K562 (cell line): ENCODE data around the gene NRXN3.

Experiments used
- AFF1 ChIP-seq, 2 experiments: fragments of 450-650 bp; IDR thresholded peaks; 2 replicates each; pipeline ENCODE4 v1.6.1; 2018; ENCODE audit warnings: mild to moderate bottlenecking in 2 of 2, low read depth in 1 of 2; ENCODE audit not compliant: partially characterized antibody in 2 of 2
- HDAC1 ChIP-seq, 2 experiments: fragments of 450-650 bp; IDR thresholded peaks; 2 replicates each; pipeline ENCODE4 v1.6.1; 2016 to 2017; ENCODE audit warnings: inconsistent platforms in 1 of 2, mild to moderate bottlenecking in 1 of 2, moderate library complexity in 1 of 2
- IRF2 ChIP-seq: sonication (generic); formaldehyde crosslinking; IDR thresholded peaks from 2 replicates; pipeline ENCODE4 v1.8.1; 2022; ENCODE audit warnings: mild to moderate bottlenecking, missing genetic modification reagents
- NR4A1 ChIP-seq, 2 experiments: fragments of 250-450 bp in 1 of 2; fragments of 450-650 bp in 1 of 2; sonication (Bioruptor Pico) in 1 of 2; IDR thresholded peaks; 2 replicates each; pipeline versions ENCODE4 v1.4.0 to v1.6.1; 2016 to 2020; ENCODE audit warnings: mild to moderate bottlenecking in 2 of 2, missing compliant biosample characterization in 1 of 2, missing genetic modification characterization in 1 of 2, moderate library complexity in 1 of 2
- ZBTB43 ChIP-seq: sonication (generic); formaldehyde crosslinking; IDR thresholded peaks from 2 replicates; pipeline ENCODE4 v1.8.0; 2023; ENCODE audit warnings: mild to moderate bottlenecking, missing genetic modification reagents
- ZNF280B ChIP-seq: fragments of 250-450 bp; sonication (Bioruptor Pico); IDR thresholded peaks from 2 replicates; pipeline ENCODE4 v1.5.1; 2021; ENCODE audit warnings: mild to moderate bottlenecking
- ZNF512 ChIP-seq: IDR thresholded peaks from 2 replicates; pipeline ENCODE4 v1.6.1; 2016; ENCODE audit warnings: missing genetic modification characterization, missing compliant biosample characterization
- ZNF561 ChIP-seq: fragments of 450-650 bp; formaldehyde crosslinking; conservative IDR thresholded peaks from 2 replicates; pipeline ENCODE4 v1.4.0; 2020; ENCODE audit warnings: mild to moderate bottlenecking, moderate library complexity
- ZZZ3 ChIP-seq: fragments of 450-650 bp; IDR thresholded peaks from 2 replicates; pipeline ENCODE4 v1.6.1; 2016; ENCODE audit warnings: antibody characterized with exemption, mild to moderate bottlenecking, moderate library complexity
- TF ChIP-seq, protein P1 (sequence below): fragments of 450-650 bp; IDR thresholded peaks from one replicate; pipeline ENCODE4 v1.6.1; 2018; ENCODE audit warnings: mild to moderate bottlenecking, moderate library complexity; ENCODE audit not compliant: partially characterized antibody
- TF ChIP-seq, protein P2 (sequence below), 3 experiments: IDR thresholded peaks in 2 of 3; conservative IDR thresholded peaks in 1 of 3; 2 replicates each; pipeline ENCODE4 v1.5.1; 2011 to 2012; ENCODE audit warnings: low read length in 3 of 3, mild to moderate bottlenecking in 3 of 3, control low read depth in 2 of 3, improper control_type of control experiment in 1 of 3, inconsistent platforms in 1 of 3, low read depth in 1 of 3, mixed read lengths in 1 of 3, moderate library complexity in 1 of 3; ENCODE audit not compliant: insufficient read depth in 2 of 3
- TF ChIP-seq, protein P3 (sequence below): sonication (generic); formaldehyde crosslinking; IDR thresholded peaks from 2 replicates; pipeline ENCODE4 v1.5.0; 2020; ENCODE audit warnings: missing genetic modification reagents
- TF ChIP-seq, protein P4 (sequence below), 2 experiments: fragments of 200-800 bp in 1 of 2; sonication (Bioruptor generic) in 1 of 2; sonication (generic) in 1 of 2; formaldehyde crosslinking in 1 of 2; IDR thresholded peaks in 1 of 2; conservative IDR thresholded peaks in 1 of 2; 2 replicates each; pipeline versions ENCODE4 v1.5.0 to v1.6.1; 2016 to 2020; ENCODE audit warnings: missing compliant biosample characterization in 1 of 2, missing genetic modification characterization in 1 of 2, missing genetic modification reagents in 1 of 2

GRCh38 chr14:79298373-79298772 lies 1128.2 kb downstream of the NRXN3 start:
- TF ChIP-seq ZBTB43 (CRISPR knock-in tag): no peak
- TF ChIP-seq ZNF512: no peak
- TF ChIP-seq NR4A1 (CRISPR knock-in tag; IDR thresholded peaks at IDR 0.05): no peak
- TF ChIP-seq NR4A1 (tag; IDR thresholded peaks at IDR 0.05): no peak
- TF ChIP-seq AFF1 (IDR thresholded peaks at IDR 0.05; ENCODE audit: low read depth in 1 of 2, partially characterized antibody in 2 of 2): no peak
- TF ChIP-seq HDAC1 (IDR thresholded peaks at IDR 0.05): no peak
- no peak for TF ChIP-seq IRF2 (CRISPR knock-in tag)
- no peak for TF ChIP-seq ZNF280B (CRISPR knock-in tag)
- TF ChIP-seq, protein P1, sequence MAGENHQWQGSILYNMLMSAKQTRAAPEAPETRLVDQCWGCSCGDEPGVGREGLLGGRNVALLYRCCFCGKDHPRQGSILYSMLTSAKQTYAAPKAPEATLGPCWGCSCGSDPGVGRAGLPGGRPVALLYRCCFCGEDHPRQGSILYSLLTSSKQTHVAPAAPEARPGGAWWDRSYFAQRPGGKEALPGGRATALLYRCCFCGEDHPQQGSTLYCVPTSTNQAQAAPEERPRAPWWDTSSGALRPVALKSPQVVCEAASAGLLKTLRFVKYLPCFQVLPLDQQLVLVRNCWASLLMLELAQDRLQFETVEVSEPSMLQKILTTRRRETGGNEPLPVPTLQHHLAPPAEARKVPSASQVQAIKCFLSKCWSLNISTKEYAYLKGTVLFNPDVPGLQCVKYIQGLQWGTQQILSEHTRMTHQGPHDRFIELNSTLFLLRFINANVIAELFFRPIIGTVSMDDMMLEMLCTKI: no peak
- TF ChIP-seq ZNF561: no peak
- no peak for TF ChIP-seq ZZZ3
- TF ChIP-seq, protein P2, sequence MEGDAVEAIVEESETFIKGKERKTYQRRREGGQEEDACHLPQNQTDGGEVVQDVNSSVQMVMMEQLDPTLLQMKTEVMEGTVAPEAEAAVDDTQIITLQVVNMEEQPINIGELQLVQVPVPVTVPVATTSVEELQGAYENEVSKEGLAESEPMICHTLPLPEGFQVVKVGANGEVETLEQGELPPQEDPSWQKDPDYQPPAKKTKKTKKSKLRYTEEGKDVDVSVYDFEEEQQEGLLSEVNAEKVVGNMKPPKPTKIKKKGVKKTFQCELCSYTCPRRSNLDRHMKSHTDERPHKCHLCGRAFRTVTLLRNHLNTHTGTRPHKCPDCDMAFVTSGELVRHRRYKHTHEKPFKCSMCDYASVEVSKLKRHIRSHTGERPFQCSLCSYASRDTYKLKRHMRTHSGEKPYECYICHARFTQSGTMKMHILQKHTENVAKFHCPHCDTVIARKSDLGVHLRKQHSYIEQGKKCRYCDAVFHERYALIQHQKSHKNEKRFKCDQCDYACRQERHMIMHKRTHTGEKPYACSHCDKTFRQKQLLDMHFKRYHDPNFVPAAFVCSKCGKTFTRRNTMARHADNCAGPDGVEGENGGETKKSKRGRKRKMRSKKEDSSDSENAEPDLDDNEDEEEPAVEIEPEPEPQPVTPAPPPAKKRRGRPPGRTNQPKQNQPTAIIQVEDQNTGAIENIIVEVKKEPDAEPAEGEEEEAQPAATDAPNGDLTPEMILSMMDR (IDR thresholded peaks at IDR 0.05 in 2 of 3, conservative IDR thresholded peaks at IDR 0.05 in 1 of 3; ENCODE audit: insufficient read depth in 2 of 3, low read depth in 1 of 3, low read length in 3 of 3): no peak
- TF ChIP-seq, protein P3, sequence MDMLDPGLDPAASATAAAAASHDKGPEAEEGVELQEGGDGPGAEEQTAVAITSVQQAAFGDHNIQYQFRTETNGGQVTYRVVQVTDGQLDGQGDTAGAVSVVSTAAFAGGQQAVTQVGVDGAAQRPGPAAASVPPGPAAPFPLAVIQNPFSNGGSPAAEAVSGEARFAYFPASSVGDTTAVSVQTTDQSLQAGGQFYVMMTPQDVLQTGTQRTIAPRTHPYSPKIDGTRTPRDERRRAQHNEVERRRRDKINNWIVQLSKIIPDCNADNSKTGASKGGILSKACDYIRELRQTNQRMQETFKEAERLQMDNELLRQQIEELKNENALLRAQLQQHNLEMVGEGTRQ: no peak
- TF ChIP-seq, protein P4, sequence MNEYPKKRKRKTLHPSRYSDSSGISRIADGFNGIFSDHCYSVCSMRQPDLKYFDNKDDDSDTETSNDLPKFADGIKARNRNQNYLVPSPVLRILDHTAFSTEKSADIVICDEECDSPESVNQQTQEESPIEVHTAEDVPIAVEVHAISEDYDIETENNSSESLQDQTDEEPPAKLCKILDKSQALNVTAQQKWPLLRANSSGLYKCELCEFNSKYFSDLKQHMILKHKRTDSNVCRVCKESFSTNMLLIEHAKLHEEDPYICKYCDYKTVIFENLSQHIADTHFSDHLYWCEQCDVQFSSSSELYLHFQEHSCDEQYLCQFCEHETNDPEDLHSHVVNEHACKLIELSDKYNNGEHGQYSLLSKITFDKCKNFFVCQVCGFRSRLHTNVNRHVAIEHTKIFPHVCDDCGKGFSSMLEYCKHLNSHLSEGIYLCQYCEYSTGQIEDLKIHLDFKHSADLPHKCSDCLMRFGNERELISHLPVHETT (CRISPR knock-in tag; conservative IDR thresholded peaks at IDR 0.05 in 1 of 2, IDR thresholded peaks at IDR 0.05 in 1 of 2): no peak
